ENCODE results near the gene ANXA1.
A peak's percentile ranks its signal among the peaks of the same experiment; 100 is the strongest.
"Not testable (repeated sequence)": the region's sequence is repeated elsewhere in the genome, so short reads cannot be mapped to it uniquely, and the experiment has no call there.

ANXA1 gene

DNA sequence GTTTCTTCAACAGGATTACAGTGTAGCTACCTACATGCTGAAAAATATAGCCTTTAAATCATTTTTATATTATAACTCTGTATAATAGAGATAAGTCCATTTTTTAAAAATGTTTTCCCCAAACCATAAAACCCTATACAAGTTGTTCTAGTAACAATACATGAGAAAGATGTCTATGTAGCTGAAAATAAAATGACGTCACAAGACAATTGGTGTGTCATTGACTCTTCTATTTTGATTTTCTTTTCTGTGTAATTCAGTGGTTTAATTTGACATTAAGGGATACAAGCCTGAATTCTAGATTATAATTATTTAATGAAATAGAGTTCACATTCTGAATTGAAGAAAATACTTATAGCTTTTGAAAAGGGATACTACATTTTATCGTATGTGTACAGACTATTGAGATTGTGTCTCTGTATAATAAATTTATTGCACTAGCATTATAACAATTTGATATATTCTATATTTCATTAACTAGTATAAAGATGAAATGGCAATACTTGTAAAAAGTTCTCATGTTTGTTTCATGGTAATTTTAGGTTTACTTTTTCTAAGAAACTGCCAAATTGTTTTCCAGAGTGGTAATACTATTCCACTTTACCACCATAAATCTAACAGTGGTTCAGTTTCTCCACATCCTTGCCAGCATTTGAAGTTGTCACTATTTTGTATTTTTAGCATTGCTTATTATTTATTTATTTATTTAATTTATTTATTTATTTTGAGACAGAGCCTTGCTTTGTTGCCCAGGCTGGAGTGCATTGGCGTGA, 18.7 kb downstream of the ANXA1 start:
- DNase-seq, result peak; percentile 27

- DNase-seq, result peak; percentile 58
Observed at GRCh38 chr9:73172901-73173215, 21.2 kb downstream of the ANXA1 start.

DNA sequence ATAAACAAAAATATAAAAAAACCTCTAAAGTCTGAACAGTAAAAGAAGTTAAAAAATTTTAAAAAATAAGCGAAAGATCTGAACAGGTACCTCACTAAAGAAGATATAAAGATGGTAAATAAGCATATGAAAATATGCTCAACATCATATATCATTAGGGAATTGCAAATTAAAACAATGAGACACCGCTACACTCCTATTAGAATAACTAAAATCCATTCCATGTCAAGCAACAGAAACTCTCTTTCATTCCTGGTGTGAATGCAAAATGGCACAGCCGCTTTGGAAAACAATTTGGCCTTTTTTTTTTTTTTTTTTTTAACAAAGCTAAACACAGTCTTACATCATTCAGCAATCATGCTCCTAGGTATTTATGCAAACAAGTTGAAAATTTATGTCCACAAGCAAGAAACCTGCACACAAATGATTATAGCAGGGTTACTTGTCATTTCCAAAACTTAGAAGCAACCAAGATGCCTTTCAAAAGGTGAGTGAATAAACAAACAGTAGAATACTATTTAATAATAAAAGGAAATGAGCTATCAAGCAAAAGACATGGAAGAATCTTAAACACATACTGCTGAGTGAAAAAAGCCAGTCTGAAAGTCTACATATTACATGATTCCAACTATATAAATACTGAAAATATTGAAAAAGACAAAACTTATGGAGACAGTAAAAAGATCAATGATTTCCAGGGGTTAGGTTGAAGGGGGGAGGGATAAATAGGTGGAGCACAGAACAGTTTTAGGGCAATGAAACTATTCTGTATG, 22.1 kb downstream of the ANXA1 start:
- DNase-seq, result peak; percentile 51

DNA sequence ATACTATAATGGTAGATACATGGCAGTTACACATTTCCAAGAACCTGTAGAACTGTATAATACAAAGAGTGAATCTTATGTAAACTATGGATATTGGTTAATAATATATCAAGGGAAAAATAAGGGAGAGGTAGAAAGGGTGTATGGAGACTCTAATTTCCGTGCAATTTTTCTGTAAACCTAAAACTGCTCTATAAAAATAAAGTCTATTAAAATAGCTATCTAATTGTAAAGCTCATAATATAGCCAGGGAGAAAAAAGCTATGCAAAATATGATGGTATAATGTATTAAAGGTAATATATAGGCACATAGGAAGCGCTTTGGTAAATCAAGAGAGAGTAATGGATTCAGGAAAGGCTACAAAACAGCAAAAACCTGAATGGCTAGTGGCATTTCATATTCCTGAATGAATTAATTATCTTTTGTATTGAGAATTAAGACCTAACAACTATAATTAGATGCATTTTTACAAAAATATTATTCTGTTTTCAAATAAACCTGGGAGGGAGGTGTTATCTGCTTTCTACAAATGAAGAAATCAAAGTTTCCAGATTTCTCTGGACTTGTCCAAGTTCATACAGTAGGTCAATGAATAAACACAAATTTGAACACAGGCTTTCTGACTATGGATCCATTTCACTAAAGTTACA, 22.8 kb downstream of the ANXA1 start:
- DNase-seq, result peak; percentile 52

DNA sequence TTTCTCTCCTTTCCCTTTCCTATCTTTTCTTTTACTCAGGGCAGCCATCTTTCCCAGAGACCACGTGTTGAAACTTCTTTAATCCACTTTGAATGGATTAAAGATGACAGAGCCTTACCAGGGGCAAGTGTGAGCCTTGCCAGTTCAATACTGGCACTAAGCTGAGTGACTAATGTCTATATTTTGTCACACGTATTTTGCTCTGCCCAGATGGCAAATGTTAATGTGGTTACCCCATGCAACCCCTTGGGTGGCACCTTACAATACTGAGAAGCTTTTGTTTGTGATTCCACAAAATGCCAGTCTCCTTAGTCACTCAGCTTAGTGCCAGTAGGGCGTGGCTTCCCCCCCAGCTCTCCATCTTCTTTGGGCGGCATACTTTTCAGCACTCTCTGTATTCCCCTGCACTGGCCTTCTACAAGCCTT, 24.8 kb downstream of the ANXA1 start:
- DNase-seq, result peak; percentile 36

DNA sequence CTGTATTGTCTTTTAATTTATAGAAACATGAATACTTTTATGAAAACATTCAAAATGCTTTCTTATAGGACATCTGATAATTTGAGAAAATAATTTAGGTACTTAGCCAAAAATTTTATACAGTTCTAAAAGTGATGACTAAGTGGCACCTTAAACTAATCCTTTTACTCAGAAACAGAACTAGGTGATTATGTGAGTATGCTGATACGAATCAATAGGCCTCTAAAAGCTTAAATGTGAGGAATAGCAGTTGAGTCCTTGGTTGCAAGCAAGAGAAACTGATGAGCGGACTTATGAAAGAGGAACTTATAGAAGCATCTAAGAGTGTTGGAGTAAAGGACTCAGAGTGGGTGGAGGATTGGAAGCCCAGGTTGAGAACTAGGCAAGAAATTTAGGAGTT, 26.4 kb downstream of the ANXA1 start:
- no peak for DNase-seq

GRCh38 chr9:73179589-73179988, 27.9 kb downstream of the ANXA1 start:
- no peak for DNase-seq

DNA sequence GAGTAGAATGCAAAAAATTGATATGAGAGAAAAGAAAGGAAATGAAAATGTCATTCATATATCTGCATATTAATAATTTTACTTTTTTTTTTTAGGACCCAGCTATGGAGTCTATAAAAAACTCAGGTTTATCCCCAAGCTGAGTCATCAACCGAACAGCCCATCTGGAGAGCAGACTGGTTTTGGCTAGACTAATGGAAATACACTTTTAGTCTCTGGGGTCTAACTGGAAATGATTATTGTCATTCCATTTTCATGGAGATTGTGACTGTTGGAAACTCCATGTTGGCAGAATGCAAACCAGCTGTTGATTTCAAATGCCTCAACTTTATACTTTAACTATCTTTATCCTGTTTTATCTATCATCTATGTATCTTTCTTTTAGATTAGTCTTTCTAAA, 28.7 kb downstream of the ANXA1 start:
- DNase-seq, result no peak

GRCh38 chr9:73182928-73183327, 31.3 kb downstream of the ANXA1 start:
- DNase-seq, result no peak

GRCh38 chr9:73183428-73183827, 31.8 kb downstream of the ANXA1 start:
- DNase-seq, result no peak

GRCh38 chr9:73183917-73184861, 32.5 kb downstream of the ANXA1 start:
- peak; percentile 59 for DNase-seq

- not testable (repeated sequence) for DNase-seq
Observed at GRCh38 chr9:73191109-73191508, 39.4 kb downstream of the ANXA1 start.

GRCh38 chr9:73194284-73194683, 42.6 kb downstream of the ANXA1 start:
- no peak for DNase-seq

DNA sequence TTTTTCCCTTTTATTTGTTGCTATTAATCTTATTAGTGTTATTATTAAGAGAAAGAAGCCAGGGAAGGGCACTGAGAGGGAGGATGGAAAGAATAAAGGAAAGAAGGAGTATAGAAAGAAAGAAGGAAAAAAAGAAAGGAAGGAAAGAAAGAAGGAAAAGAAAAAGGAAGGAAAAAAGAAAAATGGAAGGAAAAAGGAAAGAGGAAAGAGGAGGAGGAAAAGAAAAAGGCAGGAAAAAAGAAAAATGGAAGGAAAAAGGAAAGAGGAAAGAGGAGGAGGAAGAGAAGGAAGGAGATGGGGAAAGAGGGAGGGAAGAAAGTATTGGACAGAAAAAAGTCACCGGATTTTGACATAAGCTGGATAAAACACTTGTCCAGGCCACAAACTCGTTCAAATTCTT, 47.8 kb downstream of the ANXA1 start:
- no peak for DNase-seq

- no peak for DNase-seq
Observed at GRCh38 chr9:73199886-73200285, 48.2 kb downstream of the ANXA1 start.

- DNase-seq, result peak; percentile 25
Observed at GRCh38 chr9:73200694-73201452, 49.2 kb downstream of the ANXA1 start.

GRCh38 chr9:73202980-73203379, 51.3 kb downstream of the ANXA1 start:
- no peak for DNase-seq

- DNase-seq, result no peak
Observed at GRCh38 chr9:73204936-73205335, 53.3 kb downstream of the ANXA1 start.

DNA sequence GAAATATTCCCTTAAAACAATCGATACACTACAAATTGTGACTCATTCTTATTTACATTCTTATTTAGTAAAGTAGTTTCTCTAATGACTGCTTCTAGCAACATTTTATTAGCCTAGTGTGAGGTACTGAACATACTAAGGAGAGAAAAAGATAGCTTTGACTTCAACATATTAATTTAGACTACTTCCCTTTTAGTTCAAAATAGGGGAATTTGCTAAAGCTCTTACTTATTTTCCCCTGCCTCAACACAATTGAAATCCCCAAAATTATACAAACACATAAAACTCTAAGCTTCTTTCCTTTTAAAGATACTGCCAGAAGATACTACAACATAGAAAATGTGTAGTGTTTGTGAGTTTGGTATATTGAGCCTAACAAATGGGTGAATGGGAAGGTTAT, 55.2 kb downstream of the ANXA1 start:
- no peak for DNase-seq

- no peak for DNase-seq
Observed at GRCh38 chr9:73210886-73211666, 59.4 kb downstream of the ANXA1 start.

DNA sequence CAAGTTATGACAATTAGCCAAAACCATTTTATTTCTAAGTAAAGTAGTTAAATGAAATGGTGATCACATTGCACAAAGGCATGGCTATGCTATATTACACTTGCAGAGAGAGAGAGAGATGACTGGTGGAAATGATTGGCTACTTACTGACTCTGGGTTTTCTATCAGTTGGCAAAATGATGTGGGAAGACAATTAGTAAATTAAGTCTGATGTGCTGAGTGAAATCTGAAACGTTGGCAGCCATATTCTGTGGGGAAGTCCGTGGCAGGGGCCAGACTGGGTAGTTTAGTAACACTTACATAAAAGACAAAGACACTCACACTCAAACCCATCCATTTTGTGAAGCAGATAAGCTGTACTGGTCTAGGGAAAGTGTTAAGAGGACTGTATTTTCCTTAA, 61.6 kb downstream of the ANXA1 start:
- no peak for DNase-seq

Measured in CD4-positive, alpha-beta T cell treated with Interleukin-12 subunit alpha and Interleukin-12 subunit beta, for 1 hour (primary cell).